Trophoblast cell (in vitro differentiated cells and primary cell): Measurements from ENCODE around the gene CCDC188.

Experiments
- DNase-seq, 2 donors: peaks; one replicate each; pipeline ENCODE4 v3.0.0-alpha.2; 2016
- H2AFZ ChIP-seq: 2 replicates; pipeline ENCODE4 v1.6.1; 2013; ENCODE audit warnings: low read length, moderate library complexity, mild to moderate bottlenecking; ENCODE audit not compliant: insufficient read depth, poor library complexity
- H2AK5ac ChIP-seq: 2 replicates; pipeline ENCODE4 v1.6.1; 2013; ENCODE audit warnings: mild to moderate bottlenecking, low read length
- H2BK120ac ChIP-seq: 2 replicates; pipeline ENCODE4 v1.6.1; 2013; ENCODE audit warnings: low read length, mild to moderate bottlenecking, moderate library complexity; ENCODE audit not compliant: insufficient read depth, poor library complexity
- H2BK12ac ChIP-seq: 2 replicates; pipeline ENCODE4 v1.6.1; 2013; ENCODE audit warnings: mild to moderate bottlenecking, low read length, moderate library complexity
- H2BK5ac ChIP-seq: 2 replicates; pipeline ENCODE4 v1.6.1; 2013; ENCODE audit warnings: low read length, low read depth, moderate library complexity, mild to moderate bottlenecking; ENCODE audit not compliant: poor library complexity
- H3K14ac ChIP-seq: 2 replicates; pipeline ENCODE4 v1.6.1; 2013; ENCODE audit warnings: mild to moderate bottlenecking, low read length
- H3K18ac ChIP-seq: 2 replicates; pipeline ENCODE4 v1.6.1; 2013; ENCODE audit warnings: mild to moderate bottlenecking, low read length
- H3K23ac ChIP-seq: 2 replicates; pipeline ENCODE4 v1.6.1; 2013; ENCODE audit warnings: low read length
- H3K27ac ChIP-seq: 2 replicates; pipeline ENCODE4 v1.5.1; 2013; ENCODE audit warnings: low read depth, mild to moderate bottlenecking, inconsistent platforms, low read length, moderate library complexity
- H3K27me3 ChIP-seq: 2 replicates; pipeline ENCODE4 v1.6.1; 2013; ENCODE audit warnings: inconsistent platforms, mild to moderate bottlenecking, low read length, moderate library complexity; ENCODE audit not compliant: insufficient read depth
- H3K36me3 ChIP-seq, 2 experiments: 1 replicate in 1 of 2; 2 replicates in 1 of 2; pipeline ENCODE4 v1.6.1; 2013; ENCODE audit warnings: low read length in 2 of 2, mild to moderate bottlenecking in 2 of 2, moderate library complexity in 1 of 2; ENCODE audit not compliant: insufficient read depth in 2 of 2, control insufficient read depth in 1 of 2
- H3K4ac ChIP-seq: 2 replicates; pipeline ENCODE4 v1.6.1; 2013; ENCODE audit warnings: low read depth, mild to moderate bottlenecking, low read length, moderate library complexity
- H3K4me1 ChIP-seq, 2 experiments: 1 replicate in 1 of 2; 2 replicates in 1 of 2; pipeline ENCODE4 v1.6.1; 2013; ENCODE audit warnings: low read length in 2 of 2, mild to moderate bottlenecking in 2 of 2, moderate library complexity in 1 of 2; ENCODE audit not compliant: insufficient read depth in 2 of 2, control insufficient read depth in 1 of 2
- H3K4me2 ChIP-seq: 2 replicates; pipeline ENCODE4 v1.6.1; 2013; ENCODE audit warnings: inconsistent platforms, mild to moderate bottlenecking, low read length, moderate library complexity
- H3K4me3 ChIP-seq: 2 replicates; pipeline ENCODE4 v1.5.1; 2013; ENCODE audit warnings: mild to moderate bottlenecking, low read depth, low read length, inconsistent platforms
- H3K79me1 ChIP-seq: one replicate; pipeline ENCODE4 v1.6.1; 2013; ENCODE audit warnings: low read length
- H3K79me2 ChIP-seq: 2 replicates; pipeline ENCODE4 v1.6.1; 2013; ENCODE audit warnings: low read length, mild to moderate bottlenecking; ENCODE audit not compliant: control insufficient read depth, insufficient read depth, poor library complexity
- H3K9ac ChIP-seq: 2 replicates; pipeline ENCODE4 v1.6.1; 2013; ENCODE audit warnings: mild to moderate bottlenecking, low read length
- H3K9me3 ChIP-seq: 2 replicates; pipeline ENCODE4 v1.6.1; 2013; ENCODE audit warnings: low read depth, mild to moderate bottlenecking, control low read depth, inconsistent platforms, low read length; ENCODE audit not compliant: insufficient read depth
- H4K12ac ChIP-seq: 2 replicates; pipeline ENCODE4 v1.6.1; 2013; ENCODE audit warnings: low read depth, mild to moderate bottlenecking, low read length, moderate library complexity
- H4K8ac ChIP-seq: 2 replicates; pipeline ENCODE4 v1.6.1; 2013; ENCODE audit warnings: low read depth, mild to moderate bottlenecking, low read length, moderate library complexity
- H4K91ac ChIP-seq: one replicate; pipeline ENCODE4 v1.6.1; 2013; ENCODE audit warnings: low read depth, mild to moderate bottlenecking, low read length, moderate library complexity
- WGBS: extraction: QIAGEN DNeasy Blood & Tissue Kit; methylation state at CpG from one replicate; pipeline ENCODE4 v1.1.7; 2013; ENCODE audit warnings: missing lambda C conversion rate; ENCODE audit not compliant: insufficient read length, insufficient coverage; ENCODE audit errors: extremely low coverage; 5-methylcytosine and 5-hydroxymethylcytosine counted together

CCDC188 gene

GRCh38 chr22:20197407-20198030 is 46.7 kb upstream of the CCDC188 start:
- no peak overlapping the region for H2BK12ac ChIP-seq
- no peak overlapping the region for H3K14ac ChIP-seq
- no peak overlapping the region for H4K8ac ChIP-seq
- H3K4me1 ChIP-seq, result no peaks in the 10 kb centered on the region
- no peak overlapping the region for H3K9ac ChIP-seq
- H3K4me2 ChIP-seq, result no peak overlapping the region
- H3K18ac ChIP-seq, result no peak overlapping the region
- H4K91ac ChIP-seq, result no peak overlapping the region
- no peaks in the 10 kb centered on the region for H3K27me3 ChIP-seq
- H3K36me3 ChIP-seq, result no peaks in the 10 kb centered on the region
- no peak overlapping the region for H4K12ac ChIP-seq
- H2AK5ac ChIP-seq, result no peak overlapping the region
- H2AFZ ChIP-seq, result no peak overlapping the region
- no peak overlapping the region for H2BK120ac ChIP-seq
- no peak overlapping the region for H3K23ac ChIP-seq
- H3K79me1 ChIP-seq, result no peaks in the 10 kb centered on the region
- H3K79me2 ChIP-seq, result no peaks in the 10 kb centered on the region
- H2BK5ac ChIP-seq, result no peak overlapping the region
- no peak for DNase-seq
- H3K4ac ChIP-seq, result no peak overlapping the region
- no peak overlapping the region for H3K27ac ChIP-seq
- WGBS, result no CpG with 5 or more reads among the region's 18 CpGs
- peaks cover 1% of the 10 kb centered on the region for H3K9me3 ChIP-seq
- H3K4me3 ChIP-seq, result no peak overlapping the region

- no peak overlapping the region for H4K12ac ChIP-seq
- no CpG with 5 or more reads among the region's 19 CpGs for WGBS
Observed at GRCh38 chr22:20196094-20196842, 45.4 kb upstream of the CCDC188 start.

GRCh38 chr22:20194681-20195593 is 44.1 kb upstream of the CCDC188 start:
- peaks cover 1% of the 10 kb centered on the region for H3K9me3 ChIP-seq
- H2AFZ ChIP-seq, result no peak overlapping the region
- no peak overlapping the region for H2BK120ac ChIP-seq
- H3K79me1 ChIP-seq, result no peaks in the 10 kb centered on the region
- no CpG with 5 or more reads among the region's 15 CpGs for WGBS
- H3K4me1 ChIP-seq, result no peaks in the 10 kb centered on the region
- no peak overlapping the region for H2AK5ac ChIP-seq
- no peak overlapping the region for H3K18ac ChIP-seq
- H3K27ac ChIP-seq, result no peak overlapping the region
- no peaks in the 10 kb centered on the region for H3K79me2 ChIP-seq
- no peaks in the 10 kb centered on the region for H3K27me3 ChIP-seq
- H3K4me2 ChIP-seq, result no peak overlapping the region
- no peaks in the 10 kb centered on the region for H3K36me3 ChIP-seq
- no peak overlapping the region for H3K9ac ChIP-seq
- no peak overlapping the region for H2BK5ac ChIP-seq
- no peak overlapping the region for H3K23ac ChIP-seq
- H3K14ac ChIP-seq, result no peak overlapping the region
- no peak overlapping the region for H4K12ac ChIP-seq
- H3K4ac ChIP-seq, result no peak overlapping the region
- peak overlapping the region; percentile 10 for H3K4me3 ChIP-seq
- H2BK12ac ChIP-seq, result no peak overlapping the region
- no peak for DNase-seq
- no peak overlapping the region for H4K91ac ChIP-seq
- no peak overlapping the region for H4K8ac ChIP-seq

More at GRCh38 chr22:20196094-20196842, 45.4 kb upstream of the CCDC188 start:
- Histone ChIP-seq H3K14ac (no peak overlapping the region), H3K79me2 (no peaks in the 10 kb centered on the region), H3K4me2 (no peak overlapping the region), H3K79me1 (no peaks in the 10 kb centered on the region), H4K8ac (no peak overlapping the region), H3K9ac (no peak overlapping the region), H3K18ac (no peak overlapping the region), H3K27me3 (no peaks in the 10 kb centered on the region), H3K36me3 (no peaks in the 10 kb centered on the region), H2BK12ac (no peak overlapping the region), H3K27ac (no peak overlapping the region), H3K9me3 (peaks cover 1% of the 10 kb centered on the region), H4K91ac (no peak overlapping the region), H2BK5ac (no peak overlapping the region), H2AK5ac (no peak overlapping the region), H3K4ac (no peak overlapping the region), H3K4me1 (no peaks in the 10 kb centered on the region), H2AFZ (no peak overlapping the region), H3K23ac (no peak overlapping the region), H2BK120ac (no peak overlapping the region), H3K4me3 (no peak overlapping the region)
- peak in 1 of 2 donors; percentile 9 for DNase-seq

DNA sequence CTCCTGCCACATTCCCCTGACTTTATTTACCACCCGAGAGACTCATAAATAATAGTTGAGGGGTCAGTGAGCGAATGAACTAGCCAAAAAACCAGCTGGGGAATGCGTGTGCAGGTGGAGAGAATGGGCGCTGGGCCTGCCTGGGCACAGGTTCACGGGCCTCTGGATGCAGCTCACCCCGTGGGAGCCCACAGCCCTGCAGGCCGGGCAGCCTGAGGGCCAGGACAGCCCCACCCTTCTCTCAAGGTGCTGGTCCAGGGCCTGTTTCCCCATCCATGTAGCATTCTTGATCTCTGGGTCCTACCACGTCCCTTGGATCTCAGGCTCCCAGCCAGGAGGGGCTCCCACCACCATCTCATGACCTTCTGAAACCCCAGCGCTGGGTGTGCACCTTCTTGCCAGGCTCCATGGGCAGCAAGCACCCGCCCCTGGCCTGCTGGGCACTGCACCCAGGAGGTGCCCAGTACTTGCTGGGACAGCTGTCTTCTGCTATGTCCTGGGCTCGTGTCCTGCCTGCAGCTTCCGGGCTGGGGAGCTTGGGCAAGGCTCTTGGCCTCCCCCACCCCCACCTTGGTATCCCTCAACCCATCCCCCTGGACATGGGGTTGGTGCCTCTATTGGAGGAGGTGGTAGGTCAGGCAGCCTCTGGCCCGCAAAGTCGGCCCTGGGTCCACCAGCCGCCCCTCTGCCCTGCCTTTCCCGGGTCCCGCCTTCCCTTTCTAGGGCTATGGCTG is 43.1 kb upstream of the CCDC188 start:
- Histone ChIP-seq H3K4me1 (no peaks in the 10 kb centered on the region), H3K9me3 (no peaks in the 10 kb centered on the region), H4K12ac (no peak overlapping the region), H4K91ac (no peak overlapping the region), H3K9ac (no peak overlapping the region), H4K8ac (no peak overlapping the region), H3K14ac (no peak overlapping the region), H2AK5ac (no peak overlapping the region), H2BK5ac (no peak overlapping the region), H3K4ac (no peak overlapping the region), H3K4me3 (no peak overlapping the region), H3K79me2 (no peaks in the 10 kb centered on the region), H2BK120ac (no peak overlapping the region), H3K23ac (no peak overlapping the region), H3K4me2 (no peak overlapping the region), H3K18ac (no peak overlapping the region), H3K36me3 (no peaks in the 10 kb centered on the region), H2AFZ (no peak overlapping the region), H3K79me1 (no peaks in the 10 kb centered on the region), H3K27ac (no peak overlapping the region), H3K27me3 (no peaks in the 10 kb centered on the region), H2BK12ac (no peak overlapping the region)
- DNase-seq, result no peak
- WGBS, result no CpG with 5 or more reads among the region's 17 CpGs
